ENCODE data around the gene DERL2.
"Not testable (repeated sequence)": the region's sequence is repeated elsewhere in the genome, so short reads cannot be mapped to it uniquely, and the experiment has no call there.

Gene DERL2

GRCh38 chr17:5437721-5438317 is 48.2 kb downstream of the DERL2 start:
- DNase-seq (ENCODE audit: low read depth): peak; percentile 60

GRCh38 chr17:5435781-5436315 is 50.1 kb downstream of the DERL2 start:
- peak; percentile 32 for DNase-seq (ENCODE audit: low read depth)

GRCh38 chr17:5434984-5435383 is 51.0 kb downstream of the DERL2 start:
- DNase-seq (ENCODE audit: low read depth): no peak

- no peak for DNase-seq (ENCODE audit: low read depth)
These were observed 53.9 kb downstream of the DERL2 start for GRCh38 chr17:5431949-5432556.

- DNase-seq (ENCODE audit: low read depth): not testable (repeated sequence)
These were observed 54.7 kb downstream of the DERL2 start for GRCh38 chr17:5431234-5431633.

- no peak for DNase-seq (ENCODE audit: low read depth)
These were observed 55.5 kb downstream of the DERL2 start for GRCh38 chr17:5430413-5430999.

GRCh38 chr17:5429191-5429887 is 56.6 kb downstream of the DERL2 start:
- DNase-seq (ENCODE audit: low read depth): no peak

- DNase-seq (ENCODE audit: low read depth): no peak
These were observed 60.2 kb downstream of the DERL2 start for GRCh38 chr17:5425826-5426225.

GRCh38 chr17:5424909-5425308 is 61.1 kb downstream of the DERL2 start:
- no peak for DNase-seq (ENCODE audit: low read depth)

- DNase-seq (ENCODE audit: low read depth): peak; percentile 74
These were observed 63.5 kb downstream of the DERL2 start for GRCh38 chr17:5422505-5422904.

Data from amniotic epithelial cell (primary cell).